ENCODE measurements around the gene RMI2. TPM values are rescaled to one million over a fixed set of nuclear protein-coding genes. Genes with fewer than 3 reads are reported as not detected.

RMI2 gene
- polyA plus RNA-seq, 1 donor, result 6.8 TPM

GRCh38 chr16:11310634-11310977 is 34.7 kb upstream of the RMI2 start:
- no peak for DNase-seq

DNA sequence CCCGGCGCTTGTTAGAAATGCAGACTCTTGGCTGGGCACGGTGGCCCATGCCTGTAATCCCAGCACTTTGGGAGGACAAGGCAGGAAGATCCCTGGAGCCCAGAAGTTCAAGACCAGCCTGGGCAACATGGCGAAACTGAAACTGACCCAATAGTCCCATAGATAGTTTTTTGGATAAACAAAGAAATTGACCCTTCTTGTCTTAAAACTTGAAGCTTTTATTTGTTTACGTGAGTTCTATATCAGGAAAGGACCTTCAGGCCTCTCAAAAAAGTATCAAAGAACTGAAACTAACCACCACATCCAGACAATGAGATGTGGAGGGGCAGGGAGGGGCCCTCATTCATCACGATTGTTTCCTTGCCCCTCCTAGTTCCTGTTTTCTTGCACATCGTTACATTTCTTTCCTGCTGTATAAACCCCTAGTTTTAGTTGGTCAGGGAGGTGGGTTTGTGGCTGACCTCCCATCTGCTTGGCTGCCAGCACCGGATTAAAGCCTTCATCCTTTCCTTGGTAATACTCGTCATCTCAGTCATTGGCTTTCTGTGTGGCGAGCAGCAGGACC is 34.2 kb upstream of the RMI2 start:
- DNase-seq, result no peak

- DNase-seq, result no peak
These were observed 32.4 kb upstream of the RMI2 start for GRCh38 chr16:11312718-11313492.

GRCh38 chr16:11313493-11314308 is 31.6 kb upstream of the RMI2 start:
- no peak for DNase-seq

GRCh38 chr16:11314309-11314894 is 30.9 kb upstream of the RMI2 start:
- DNase-seq, result no peak

GRCh38 chr16:11315510-11315909 is 29.7 kb upstream of the RMI2 start:
- no peak for DNase-seq

GRCh38 chr16:11316331-11317015 is 28.8 kb upstream of the RMI2 start:
- no peak for DNase-seq

DNA sequence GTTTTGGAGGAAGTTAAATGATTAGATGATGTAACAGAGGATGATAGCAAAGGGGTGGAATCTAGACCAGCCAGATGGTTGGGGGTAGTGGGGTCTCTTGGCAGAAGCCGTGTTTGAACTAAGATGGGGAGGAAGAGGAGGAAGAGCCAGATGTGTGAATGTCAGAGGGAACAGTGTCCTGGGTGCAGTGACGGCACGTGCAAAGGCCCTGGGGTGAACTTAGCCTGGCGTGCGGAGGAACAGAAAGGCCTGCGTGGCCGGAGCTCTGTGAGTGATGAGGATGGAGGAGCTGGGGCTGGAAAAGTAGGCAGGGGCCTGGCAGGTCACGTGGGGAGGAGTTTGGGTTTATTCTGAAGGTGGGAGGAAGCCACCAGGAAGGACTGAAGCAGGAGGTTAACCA is 26.4 kb upstream of the RMI2 start:
- no peak for DNase-seq

GRCh38 chr16:11319529-11320146 is 25.6 kb upstream of the RMI2 start:
- DNase-seq, result no peak

GRCh38 chr16:11320170-11320569 is 25.1 kb upstream of the RMI2 start:
- DNase-seq, result no peak

DNA sequence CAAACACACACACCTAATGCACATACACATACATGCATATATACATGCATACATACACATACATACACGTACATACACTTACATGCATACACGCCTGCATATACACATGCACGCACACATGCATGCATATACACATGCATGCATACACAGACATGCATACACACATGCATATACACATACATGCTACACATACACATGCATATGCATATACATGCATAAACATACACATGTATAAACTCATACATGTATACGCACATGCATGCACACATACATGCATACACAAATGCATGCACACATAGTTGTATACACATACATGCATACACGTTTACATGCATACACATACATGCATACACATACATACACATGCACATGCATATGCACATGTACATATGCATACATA is 23.6 kb upstream of the RMI2 start:
- DNase-seq, result no peak

DNA sequence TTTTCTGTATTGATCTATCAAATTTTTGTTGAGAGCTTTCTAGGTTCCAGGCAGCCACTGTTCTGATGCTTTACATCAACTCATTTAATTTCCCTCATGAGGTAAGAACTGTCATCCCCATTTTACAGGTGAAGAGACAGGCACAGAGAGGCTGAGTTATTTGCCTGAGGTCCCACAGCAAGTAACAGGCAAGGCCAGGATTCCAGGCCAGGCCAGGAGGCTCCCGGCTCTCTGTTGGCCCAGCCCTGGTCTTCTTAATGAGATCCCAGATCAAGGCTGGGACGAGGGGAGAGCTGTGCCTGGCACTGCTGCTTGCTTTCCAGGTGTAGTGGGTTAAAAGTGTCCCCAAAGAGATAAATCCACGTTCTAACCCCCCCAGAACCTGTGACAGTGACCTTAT is 22.4 kb upstream of the RMI2 start:
- DNase-seq, result no peak

DNA sequence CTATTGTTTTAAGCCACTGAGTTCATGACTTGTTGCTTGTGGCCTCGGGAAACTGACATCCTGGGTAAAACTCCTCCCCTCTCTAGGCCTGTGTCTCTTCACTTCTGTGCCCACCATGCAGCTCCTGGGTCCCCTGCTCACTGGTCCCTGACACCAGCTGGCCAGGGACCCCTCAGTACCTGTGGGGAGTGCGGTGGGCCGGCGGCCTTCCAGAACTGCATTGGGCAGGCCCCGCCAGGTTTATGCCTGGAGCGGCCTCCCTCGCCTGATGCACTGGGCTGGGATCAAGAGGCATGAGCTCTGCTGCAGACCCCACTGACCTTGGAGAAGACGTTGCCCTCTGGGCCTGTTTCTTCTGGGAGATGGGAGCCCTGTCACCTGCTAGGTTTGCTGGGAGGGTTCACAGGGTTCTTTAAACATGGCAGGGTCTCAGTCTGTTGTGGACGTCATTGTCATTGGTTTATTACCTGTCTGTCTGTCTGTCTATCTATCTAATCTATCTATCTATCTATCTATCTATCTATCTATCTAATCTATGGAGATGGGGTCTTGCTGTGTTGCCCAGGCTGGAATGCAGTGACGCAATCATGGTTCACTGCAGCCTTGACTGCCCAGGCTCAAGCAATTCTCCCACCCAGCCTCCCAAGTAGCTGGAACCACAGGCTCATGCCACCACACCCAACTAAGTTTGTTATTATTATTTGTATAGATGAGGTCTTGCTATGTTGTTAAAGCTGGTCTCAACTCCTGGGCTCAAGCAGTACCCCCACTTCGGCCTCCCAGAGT is 21.5 kb upstream of the RMI2 start:
- no peak for DNase-seq

- no peak for DNase-seq
These were observed 19.7 kb upstream of the RMI2 start for GRCh38 chr16:11325404-11326083.

- no peak for DNase-seq
These were observed 19.0 kb upstream of the RMI2 start for GRCh38 chr16:11326084-11326736.

DNA sequence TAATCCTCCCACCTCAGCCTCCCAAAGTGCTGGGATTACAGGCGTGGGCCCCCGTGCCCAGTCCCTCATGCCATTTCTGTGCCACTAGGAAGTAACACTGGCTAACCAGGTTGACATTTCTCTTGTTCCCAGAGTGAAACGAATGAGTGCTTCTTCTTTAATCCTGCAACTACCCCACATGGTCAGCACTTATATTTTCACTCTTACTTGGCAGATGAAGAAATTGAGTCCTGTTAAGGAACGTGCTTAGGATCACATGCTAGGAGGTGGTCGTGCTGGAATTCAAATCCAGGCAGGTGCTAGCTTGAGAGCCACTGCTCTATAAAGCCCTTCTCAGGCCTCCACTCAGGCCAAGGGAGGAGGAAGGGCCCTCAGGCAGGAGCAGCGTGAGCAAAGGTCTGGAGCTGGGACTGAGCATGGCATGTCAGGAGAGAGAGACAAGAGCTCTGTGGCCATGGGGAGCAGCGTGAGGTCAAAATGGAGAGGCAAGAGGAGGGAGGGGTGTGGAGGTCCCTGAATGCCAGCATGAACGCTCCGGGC is 18.5 kb upstream of the RMI2 start:
- no peak for DNase-seq

- DNase-seq, result no peak
These were observed 17.7 kb upstream of the RMI2 start for GRCh38 chr16:11327277-11328171.

DNA sequence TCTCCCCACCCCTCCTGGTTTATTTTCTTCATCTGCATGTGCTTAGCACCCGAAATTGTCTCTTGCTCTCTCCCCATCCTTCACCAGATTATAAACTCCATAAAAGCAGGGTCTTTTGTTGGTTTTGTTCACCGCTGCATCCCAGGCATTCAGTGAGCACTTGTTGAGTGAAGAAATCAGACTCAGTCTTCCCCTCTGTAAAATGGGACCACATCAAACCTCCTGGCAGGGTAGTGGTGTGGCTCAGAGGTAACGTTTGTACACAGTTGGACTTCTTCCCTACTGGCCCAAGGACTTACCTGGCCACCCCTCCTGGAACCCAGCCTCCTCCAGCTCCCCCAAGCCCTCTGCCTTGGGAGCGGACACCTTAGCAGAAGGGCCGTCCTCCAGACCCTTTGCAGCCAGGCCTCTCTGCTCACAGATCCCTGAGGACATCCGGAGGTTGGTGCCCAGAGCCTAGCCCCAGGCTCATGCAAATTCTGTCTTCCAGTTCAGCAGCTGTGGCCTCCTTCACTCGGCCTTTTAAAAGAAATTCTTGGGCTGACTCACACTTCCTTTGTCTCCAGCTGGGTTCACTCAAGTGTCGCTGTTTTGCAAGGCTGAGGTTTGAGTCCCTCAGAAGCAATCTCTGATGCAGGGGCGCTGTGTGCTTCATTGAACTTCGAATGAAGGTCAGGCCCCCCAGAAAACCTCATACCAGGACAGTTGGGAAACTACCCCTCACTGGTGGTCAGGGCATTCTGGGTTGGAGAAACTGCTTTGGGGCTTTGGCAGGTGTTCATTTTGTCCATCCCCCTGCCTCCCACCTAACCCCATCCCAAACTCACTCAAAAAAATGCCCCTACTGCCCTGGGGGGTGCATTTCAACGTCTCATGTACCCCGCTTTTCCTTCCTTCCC is 16.8 kb upstream of the RMI2 start:
- DNase-seq, result peak; percentile 65
